A549 (cell line): ENCODE measurements around the gene TFDP2. TPM values are rescaled to one million over a fixed set of nuclear protein-coding genes. Genes with fewer than 3 reads are reported as not detected.

Experiments used
- ATAC-seq, 2 experiments: fragments of 200-7000 bp in 1 of 2; fragments of >200 bp in 1 of 2; cut with Nextera tagmentation in 1 of 2; cut with Tn5 transposase in 1 of 2; 3 replicates each; pipeline versions ENCODE4 v1.8.0 to v1.9.1; 2018 to 2020; ENCODE audit warnings: mild to moderate bottlenecking in 1 of 2, moderate library complexity in 1 of 2
- CTCF ChIA-PET: fragments of 300-600 bp; sonication (Branson Sonifier 250); formaldehyde crosslinking; extraction: SDS; loops from one replicate; lab custom pipeline; 2021; ENCODE audit warnings: antibody characterized with exemption, inconsistent platforms; lab: Yijun Ruan, JAX
- POLR2A ChIA-PET: fragments of 350-600 bp; formaldehyde crosslinking; extraction: SDS; loops from one replicate; lab custom pipeline; 2021; ENCODE audit warnings: antibody characterized with exemption, inconsistent platforms; lab: Yijun Ruan, JAX
- DNase-seq, 2 experiments: peaks; one replicate each; pipeline versions ENCODE4 v3.0.0 to v3.0.0-alpha.2; 2011 to 2016; ENCODE audit warnings: low read depth in 1 of 2, low spot score in 1 of 2
- FAIRE-seq: peaks from 2 replicates; lab custom pipeline; 2011; peaks lifted over from hg19 to GRCh38; lab: Jason Lieb, UNC
- H3K27ac ChIP-seq, 2 experiments: fragments of >200 bp; sonication (Bioruptor Twin); formaldehyde crosslinking; 3 replicates each; pipeline ENCODE4 v1.5.1; 2016 to 2017
- H3K4me1 ChIP-seq: fragments of >200 bp; sonication (Bioruptor Twin); formaldehyde crosslinking; 3 replicates; pipeline ENCODE4 v1.6.1; 2016
- H3K4me2 ChIP-seq: fragments of >200 bp; sonication (Bioruptor Twin); formaldehyde crosslinking; 3 replicates; pipeline ENCODE4 v1.6.1; 2016
- H3K4me3 ChIP-seq: fragments of >200 bp; sonication (Bioruptor Twin); formaldehyde crosslinking; 3 replicates; pipeline ENCODE4 v1.5.1; 2016
- H3K9me3 ChIP-seq: fragments of >200 bp; sonication (Bioruptor Twin); formaldehyde crosslinking; 3 replicates; pipeline ENCODE4 v1.6.1; 2016
- CBX8 ChIP-seq: fragments of 200-600 bp; sonication (generic); IDR thresholded peaks from 2 replicates; pipeline ENCODE4 v1.6.1; 2016
- EP300 ChIP-seq, 2 experiments: fragments of >200 bp; sonication (Bioruptor Twin); formaldehyde crosslinking; IDR thresholded peaks; 2 replicates in 1 of 2; 3 replicates in 1 of 2; pipeline ENCODE4 v1.6.1; 2016 to 2017
- FOSB ChIP-seq: fragments of 250-450 bp; sonication (Bioruptor Pico); IDR thresholded peaks from 2 replicates; pipeline ENCODE4 v1.5.0; 2020; ENCODE audit warnings: mild to moderate bottlenecking, moderate library complexity
- HEYL ChIP-seq: fragments of 250-450 bp; sonication (Bioruptor Pico); IDR thresholded peaks from 2 replicates; pipeline ENCODE4 v1.8.0; 2021; ENCODE audit warnings: mild to moderate bottlenecking, moderate library complexity
- HOXA7 ChIP-seq: fragments of 250-450 bp; sonication (Bioruptor Pico); IDR thresholded peaks from 2 replicates; pipeline ENCODE4 v1.5.0; 2020; ENCODE audit warnings: mild to moderate bottlenecking, moderate library complexity
- HOXB13 ChIP-seq: fragments of 250-450 bp; sonication (Bioruptor Pico); IDR thresholded peaks from 2 replicates; pipeline ENCODE4 v1.5.0; 2020; ENCODE audit warnings: low read depth, mild to moderate bottlenecking, moderate library complexity
- HOXB5 ChIP-seq: fragments of 250-450 bp; sonication (Bioruptor Pico); IDR thresholded peaks from 2 replicates; pipeline ENCODE4 v1.5.0; 2020; ENCODE audit warnings: mild to moderate bottlenecking, moderate library complexity
- JUN ChIP-seq, 2 experiments: fragments of >200 bp; sonication (Bioruptor Twin); formaldehyde crosslinking; IDR thresholded peaks; 2 replicates in 1 of 2; 3 replicates in 1 of 2; pipeline ENCODE4 v1.6.1; 2016 to 2017
- KDM1A ChIP-seq: fragments of 200-600 bp; sonication (generic); IDR thresholded peaks from 2 replicates; pipeline ENCODE4 v1.6.1; 2016; ENCODE audit warnings: low read depth, mild to moderate bottlenecking
- KDM5A ChIP-seq: fragments of 200-600 bp; sonication (generic); IDR thresholded peaks from 2 replicates; pipeline ENCODE4 v1.6.1; 2016; ENCODE audit warnings: antibody characterized with exemption, mild to moderate bottlenecking
- MAZ ChIP-seq: fragments of 150-350 bp; IDR thresholded peaks from 2 replicates; pipeline ENCODE4 v1.6.1; 2014; ENCODE audit warnings: antibody characterized with exemption, low read depth, low read length, borderline replicate concordance
- MYC ChIP-seq: IDR thresholded peaks from 2 replicates; pipeline ENCODE4 v1.6.1; 2012; ENCODE audit warnings: mild to moderate bottlenecking, inconsistent platforms, low read length, improper control_type of control experiment, borderline replicate concordance
- PHF8 ChIP-seq: fragments of 200-600 bp; sonication (generic); IDR thresholded peaks from 2 replicates; pipeline ENCODE4 v1.6.1; 2016; ENCODE audit warnings: low read depth, mild to moderate bottlenecking, antibody characterized with exemption, moderate library complexity, borderline replicate concordance
- POLR2AphosphoS2 ChIP-seq: conservative IDR thresholded peaks from 2 replicates; pipeline ENCODE4 v1.6.1; 2012; ENCODE audit warnings: low read length, improper control_type of control experiment, inconsistent platforms
- RNF2 ChIP-seq: fragments of 200-600 bp; sonication (generic); IDR thresholded peaks from 2 replicates; pipeline ENCODE4 v1.6.1; 2016; ENCODE audit warnings: low read depth, mild to moderate bottlenecking, antibody characterized with exemption, moderate library complexity, borderline replicate concordance
- SREBF2 ChIP-seq: fragments of 450-650 bp; IDR thresholded peaks from 2 replicates; pipeline ENCODE4 v1.6.1; 2014; ENCODE audit warnings: mild to moderate bottlenecking, moderate library complexity
- WGBS: methylation state at CpG from one replicate; pipeline ENCODE4 v1.1.6; 2017; ENCODE audit errors: missing lambda C conversion rate; 5-methylcytosine and 5-hydroxymethylcytosine counted together
- polyA plus RNA-seq, 4 experiments: library from polyadenylated mRNA; depleted of rRNA in 3 of 4; stranded (reverse); fragments of >200 nt; fragmentation: RNase III in 1 of 4; extraction: RNeasy Plus Mini Kit Qiagen cat#74134 plus additional on column Dnase treatment in 1 of 4; gene quantifications; 2 replicates in 3 of 4; 3 replicates in 1 of 4; pipeline ENCODE4 v1.2.3, GENCODE V29; 2011 to 2017
- TF ChIP-seq, protein P1 (sequence below): fragments of 200-600 bp; sonication (generic); IDR thresholded peaks from 2 replicates; pipeline ENCODE4 v1.6.1; 2016; ENCODE audit warnings: antibody characterized with exemption, mild to moderate bottlenecking, moderate library complexity
- TF ChIP-seq, protein P2 (sequence below): IDR thresholded peaks from 2 replicates; pipeline ENCODE4 v1.6.1; 2012; ENCODE audit warnings: low read depth, borderline replicate concordance
- TF ChIP-seq, protein P3 (sequence below): fragments of >200 bp; sonication (Bioruptor Twin); formaldehyde crosslinking; IDR thresholded peaks from 3 replicates; pipeline ENCODE4 v1.6.1; 2016
- TF ChIP-seq, protein P4 (sequence below): fragments of 250-450 bp; sonication (Bioruptor Pico); IDR thresholded peaks from 2 replicates; pipeline ENCODE4 v1.5.0; 2020; ENCODE audit warnings: low read depth, mild to moderate bottlenecking, moderate library complexity
- TF ChIP-seq, protein P5 (sequence below): IDR thresholded peaks from 2 replicates; pipeline ENCODE4 v1.6.1; 2012
- TF ChIP-seq, protein P6 (sequence below): fragments of 150-350 bp; IDR thresholded peaks from 2 replicates; pipeline ENCODE4 v1.6.1; 2014; ENCODE audit warnings: low read depth, mild to moderate bottlenecking, low read length
- TF ChIP-seq, protein P7 (sequence below): IDR thresholded peaks from 2 replicates; pipeline ENCODE4 v1.6.1; 2012

The TFDP2 gene
- polyA plus RNA-seq, 2 of the 4 experiments (the other 2 are of a cell fraction) = 9.6 to 61.5 TPM

DNA sequence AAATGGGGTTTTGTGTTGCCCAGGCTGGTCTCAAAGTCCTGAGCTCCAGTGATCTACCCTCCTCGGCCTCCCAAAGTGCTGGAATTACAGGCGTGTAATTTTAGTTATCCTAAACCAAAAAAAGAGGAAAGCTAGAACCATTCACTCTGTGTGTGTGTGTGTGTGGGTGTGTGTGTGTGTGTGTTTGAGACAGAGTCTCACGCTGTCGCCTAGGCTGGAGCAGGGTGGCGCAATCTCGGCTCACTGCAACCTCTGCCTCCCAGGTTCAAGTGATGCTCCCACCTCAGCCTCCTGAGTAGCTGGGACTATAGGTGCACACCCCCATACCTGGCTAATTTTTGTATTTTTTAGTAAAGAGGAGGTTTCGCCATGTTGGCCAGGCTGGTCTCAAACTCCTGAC is 84.0 kb downstream of the TFDP2 start:
- POLR2A ChIA-PET = no interaction called here
- H3K4me3 ChIP-seq = no peak overlapping the region
- CTCF ChIA-PET = interaction anchor here (0.7 kb wide), 1 partner anchor 26 kb away, joined by 4 read pairs; no protein-coding TSS in a partner anchor
- FAIRE-seq = no peak
- ATAC-seq = no peak
- no peaks in the 10 kb centered on the region for H3K9me3 ChIP-seq
- WGBS = 87% methylated on average over 7 of the region's 7 CpGs
- DNase-seq = no peak
- TF ChIP-seq, protein P1, sequence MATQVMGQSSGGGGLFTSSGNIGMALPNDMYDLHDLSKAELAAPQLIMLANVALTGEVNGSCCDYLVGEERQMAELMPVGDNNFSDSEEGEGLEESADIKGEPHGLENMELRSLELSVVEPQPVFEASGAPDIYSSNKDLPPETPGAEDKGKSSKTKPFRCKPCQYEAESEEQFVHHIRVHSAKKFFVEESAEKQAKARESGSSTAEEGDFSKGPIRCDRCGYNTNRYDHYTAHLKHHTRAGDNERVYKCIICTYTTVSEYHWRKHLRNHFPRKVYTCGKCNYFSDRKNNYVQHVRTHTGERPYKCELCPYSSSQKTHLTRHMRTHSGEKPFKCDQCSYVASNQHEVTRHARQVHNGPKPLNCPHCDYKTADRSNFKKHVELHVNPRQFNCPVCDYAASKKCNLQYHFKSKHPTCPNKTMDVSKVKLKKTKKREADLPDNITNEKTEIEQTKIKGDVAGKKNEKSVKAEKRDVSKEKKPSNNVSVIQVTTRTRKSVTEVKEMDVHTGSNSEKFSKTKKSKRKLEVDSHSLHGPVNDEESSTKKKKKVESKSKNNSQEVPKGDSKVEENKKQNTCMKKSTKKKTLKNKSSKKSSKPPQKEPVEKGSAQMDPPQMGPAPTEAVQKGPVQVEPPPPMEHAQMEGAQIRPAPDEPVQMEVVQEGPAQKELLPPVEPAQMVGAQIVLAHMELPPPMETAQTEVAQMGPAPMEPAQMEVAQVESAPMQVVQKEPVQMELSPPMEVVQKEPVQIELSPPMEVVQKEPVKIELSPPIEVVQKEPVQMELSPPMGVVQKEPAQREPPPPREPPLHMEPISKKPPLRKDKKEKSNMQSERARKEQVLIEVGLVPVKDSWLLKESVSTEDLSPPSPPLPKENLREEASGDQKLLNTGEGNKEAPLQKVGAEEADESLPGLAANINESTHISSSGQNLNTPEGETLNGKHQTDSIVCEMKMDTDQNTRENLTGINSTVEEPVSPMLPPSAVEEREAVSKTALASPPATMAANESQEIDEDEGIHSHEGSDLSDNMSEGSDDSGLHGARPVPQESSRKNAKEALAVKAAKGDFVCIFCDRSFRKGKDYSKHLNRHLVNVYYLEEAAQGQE = no peak
- no peak for TF ChIP-seq HEYL (CRISPR knock-in tag)
- no peak for TF ChIP-seq KDM1A
- TF ChIP-seq, protein P2, sequence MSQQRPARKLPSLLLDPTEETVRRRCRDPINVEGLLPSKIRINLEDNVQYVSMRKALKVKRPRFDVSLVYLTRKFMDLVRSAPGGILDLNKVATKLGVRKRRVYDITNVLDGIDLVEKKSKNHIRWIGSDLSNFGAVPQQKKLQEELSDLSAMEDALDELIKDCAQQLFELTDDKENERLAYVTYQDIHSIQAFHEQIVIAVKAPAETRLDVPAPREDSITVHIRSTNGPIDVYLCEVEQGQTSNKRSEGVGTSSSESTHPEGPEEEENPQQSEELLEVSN = no peak
- TF ChIP-seq, protein P3, sequence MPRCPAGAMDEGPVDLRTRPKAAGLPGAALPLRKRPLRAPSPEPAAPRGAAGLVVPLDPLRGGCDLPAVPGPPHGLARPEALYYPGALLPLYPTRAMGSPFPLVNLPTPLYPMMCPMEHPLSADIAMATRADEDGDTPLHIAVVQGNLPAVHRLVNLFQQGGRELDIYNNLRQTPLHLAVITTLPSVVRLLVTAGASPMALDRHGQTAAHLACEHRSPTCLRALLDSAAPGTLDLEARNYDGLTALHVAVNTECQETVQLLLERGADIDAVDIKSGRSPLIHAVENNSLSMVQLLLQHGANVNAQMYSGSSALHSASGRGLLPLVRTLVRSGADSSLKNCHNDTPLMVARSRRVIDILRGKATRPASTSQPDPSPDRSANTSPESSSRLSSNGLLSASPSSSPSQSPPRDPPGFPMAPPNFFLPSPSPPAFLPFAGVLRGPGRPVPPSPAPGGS = no peak
- TF ChIP-seq, all 56 proteins: peak for 0
- H3K4me1 ChIP-seq = no peaks in the 10 kb centered on the region
- H3K27ac ChIP-seq = no peak overlapping the region
- H3K4me2 ChIP-seq = no peak overlapping the region

DNA sequence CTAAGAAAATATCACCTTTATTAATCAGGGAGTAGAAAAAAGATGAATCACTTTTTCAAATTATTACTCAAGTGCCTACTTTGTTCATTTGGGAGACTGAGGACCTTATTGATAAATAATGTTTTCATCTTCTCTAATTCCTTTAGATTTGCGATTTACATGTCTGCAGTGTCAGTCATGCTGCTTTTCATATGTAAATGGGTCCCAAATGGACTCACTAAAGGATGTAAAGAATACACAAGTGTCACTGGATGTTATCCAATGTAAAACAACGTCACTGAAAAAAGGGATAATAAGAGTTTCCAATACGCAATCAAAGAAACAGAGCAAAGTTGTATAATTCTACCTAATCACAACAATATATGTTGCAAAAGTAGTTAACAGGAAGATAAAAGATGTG is 84.9 kb downstream of the TFDP2 start:
- POLR2A ChIA-PET = no interaction called here
- TF ChIP-seq JUN (IDR thresholded peaks at IDR 0.05) = no peak
- TF ChIP-seq, all 56 proteins: peak for 0
- Histone ChIP-seq H3K4me3 (no peak overlapping the region), H3K27ac (no peak overlapping the region), H3K4me1 (no peaks in the 10 kb centered on the region), H3K9me3 (no peaks in the 10 kb centered on the region), H3K4me2 (no peak overlapping the region)
- no peak for DNase-seq
- no peak for ATAC-seq
- WGBS = 91% methylated on average over 3 of the region's 3 CpGs
- CTCF ChIA-PET = interaction anchor here (0.9 kb wide), 1 partner anchor 25 kb away, joined by 3 read pairs; no protein-coding TSS in a partner anchor
- no peak for FAIRE-seq

DNA sequence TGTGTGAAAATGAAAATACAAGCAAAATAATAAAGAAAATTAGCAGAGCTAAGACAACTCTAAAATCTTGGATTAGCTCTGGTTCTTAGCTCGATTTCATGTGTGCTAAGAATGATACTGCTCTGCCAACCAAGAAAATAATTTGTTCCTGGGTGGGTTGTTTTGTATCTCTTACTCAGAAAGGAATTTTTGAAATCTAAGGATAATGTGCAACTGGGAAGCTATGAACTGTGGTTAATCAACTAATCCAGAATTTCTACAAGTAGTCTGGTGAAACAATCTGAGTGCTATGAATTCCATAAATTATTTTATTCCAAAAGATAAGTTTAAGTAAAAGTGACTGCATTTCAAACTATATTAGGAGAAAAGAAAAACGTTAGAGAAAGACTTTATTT is 92.0 kb downstream of the TFDP2 start:
- H3K4me3 ChIP-seq = no peak overlapping the region
- no peak for FAIRE-seq
- H3K4me2 ChIP-seq = no peak overlapping the region
- no peaks in the 10 kb centered on the region for H3K4me1 ChIP-seq
- no peaks in the 10 kb centered on the region for H3K9me3 ChIP-seq
- no peak overlapping the region for H3K27ac ChIP-seq
- POLR2A ChIA-PET = no interaction called here
- 29% methylated on average over 2 of the region's 2 CpGs for WGBS
- no peak for ATAC-seq
- CTCF ChIA-PET = interaction anchor here (1.2 kb wide), 1 partner anchor 14 kb away, joined by 3 read pairs; no protein-coding TSS in a partner anchor
- DNase-seq = no peak
- TF ChIP-seq, protein P4, sequence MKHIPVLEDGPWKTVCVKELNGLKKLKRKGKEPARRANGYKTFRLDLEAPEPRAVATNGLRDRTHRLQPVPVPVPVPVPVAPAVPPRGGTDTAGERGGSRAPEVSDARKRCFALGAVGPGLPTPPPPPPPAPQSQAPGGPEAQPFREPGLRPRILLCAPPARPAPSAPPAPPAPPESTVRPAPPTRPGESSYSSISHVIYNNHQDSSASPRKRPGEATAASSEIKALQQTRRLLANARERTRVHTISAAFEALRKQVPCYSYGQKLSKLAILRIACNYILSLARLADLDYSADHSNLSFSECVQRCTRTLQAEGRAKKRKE = no peak
- no peak for TF ChIP-seq POLR2AphosphoS2
- TF ChIP-seq FOSB (CRISPR knock-in tag) = no peak
- TF ChIP-seq CBX8 = no peak
- TF ChIP-seq JUN (IDR thresholded peaks at IDR 0.05) = no peak
- TF ChIP-seq PHF8 = no peak
- no peak for TF ChIP-seq HOXB13 (CRISPR knock-in tag)
- no peak for TF ChIP-seq HOXB5
- TF ChIP-seq, protein P5, sequence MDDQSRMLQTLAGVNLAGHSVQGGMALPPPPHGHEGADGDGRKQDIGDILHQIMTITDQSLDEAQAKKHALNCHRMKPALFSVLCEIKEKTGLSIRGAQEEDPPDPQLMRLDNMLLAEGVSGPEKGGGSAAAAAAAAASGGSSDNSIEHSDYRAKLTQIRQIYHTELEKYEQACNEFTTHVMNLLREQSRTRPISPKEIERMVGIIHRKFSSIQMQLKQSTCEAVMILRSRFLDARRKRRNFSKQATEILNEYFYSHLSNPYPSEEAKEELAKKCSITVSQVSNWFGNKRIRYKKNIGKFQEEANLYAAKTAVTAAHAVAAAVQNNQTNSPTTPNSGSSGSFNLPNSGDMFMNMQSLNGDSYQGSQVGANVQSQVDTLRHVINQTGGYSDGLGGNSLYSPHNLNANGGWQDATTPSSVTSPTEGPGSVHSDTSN = no peak
- no peak for TF ChIP-seq KDM5A
- TF ChIP-seq, protein P6, sequence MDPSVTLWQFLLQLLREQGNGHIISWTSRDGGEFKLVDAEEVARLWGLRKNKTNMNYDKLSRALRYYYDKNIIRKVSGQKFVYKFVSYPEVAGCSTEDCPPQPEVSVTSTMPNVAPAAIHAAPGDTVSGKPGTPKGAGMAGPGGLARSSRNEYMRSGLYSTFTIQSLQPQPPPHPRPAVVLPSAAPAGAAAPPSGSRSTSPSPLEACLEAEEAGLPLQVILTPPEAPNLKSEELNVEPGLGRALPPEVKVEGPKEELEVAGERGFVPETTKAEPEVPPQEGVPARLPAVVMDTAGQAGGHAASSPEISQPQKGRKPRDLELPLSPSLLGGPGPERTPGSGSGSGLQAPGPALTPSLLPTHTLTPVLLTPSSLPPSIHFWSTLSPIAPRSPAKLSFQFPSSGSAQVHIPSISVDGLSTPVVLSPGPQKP = no peak
- TF ChIP-seq, protein P7, sequence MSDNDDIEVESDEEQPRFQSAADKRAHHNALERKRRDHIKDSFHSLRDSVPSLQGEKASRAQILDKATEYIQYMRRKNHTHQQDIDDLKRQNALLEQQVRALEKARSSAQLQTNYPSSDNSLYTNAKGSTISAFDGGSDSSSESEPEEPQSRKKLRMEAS = no peak
- TF ChIP-seq HOXA7 (CRISPR knock-in tag) = no peak
- TF ChIP-seq, protein P3 = no peak
- no peak for TF ChIP-seq EP300 (IDR thresholded peaks at IDR 0.05)
- no peak for TF ChIP-seq SREBF2
- no peak for TF ChIP-seq RNF2
- TF ChIP-seq MAZ = no peak
- TF ChIP-seq MYC = no peak
